Smooth muscle cell (in vitro differentiated cells): ENCODE data around the gene LRRC61. TPM values are rescaled to one million over a fixed set of nuclear protein-coding genes. Genes with fewer than 3 reads are reported as not detected.
"Not testable (repeated sequence)": the region's sequence is repeated elsewhere in the genome, so short reads cannot be mapped to it uniquely, and the experiment has no call there.

ENCODE experiments used
- DNase-seq: peaks from one replicate; lab custom pipeline; 2025; ENCODE audit not compliant: unreplicated experiment; lab: John Stamatoyannopoulos, UW
- H2AFZ ChIP-seq: fragments of 200-600 bp; sonication (generic); 2 replicates; pipeline ENCODE4 v1.6.0; 2016; ENCODE audit warnings: antibody characterized with exemption, low read depth, mild to moderate bottlenecking
- H3F3A ChIP-seq: fragments of 200-600 bp; sonication (generic); 2 replicates; pipeline ENCODE4 v1.6.0; 2017; ENCODE audit warnings: antibody characterized with exemption, low read depth
- H3K27ac ChIP-seq: fragments of 200-600 bp; sonication (generic); 2 replicates; pipeline ENCODE4 v1.5.1; 2016; ENCODE audit warnings: low read depth, mild to moderate bottlenecking
- H3K27me3 ChIP-seq: fragments of 200-600 bp; sonication (generic); 2 replicates; pipeline ENCODE4 v1.6.1; 2016; ENCODE audit warnings: low read depth, mild to moderate bottlenecking
- H3K36me3 ChIP-seq: fragments of 200-600 bp; sonication (generic); 2 replicates; pipeline ENCODE4 v1.5.1; 2016; ENCODE audit warnings: low read depth
- H3K4me1 ChIP-seq: fragments of 200-600 bp; sonication (generic); 2 replicates; pipeline ENCODE4 v1.5.1; 2016; ENCODE audit warnings: low read depth
- H3K4me2 ChIP-seq: fragments of 200-600 bp; sonication (generic); 2 replicates; pipeline ENCODE4 v1.6.0; 2016; ENCODE audit warnings: mild to moderate bottlenecking
- H3K4me3 ChIP-seq: fragments of 200-600 bp; sonication (generic); 2 replicates; pipeline ENCODE4 v1.5.1; 2016; ENCODE audit warnings: mild to moderate bottlenecking
- H3K79me2 ChIP-seq: fragments of 200-600 bp; sonication (generic); 2 replicates; pipeline ENCODE4 v1.6.0; 2016; ENCODE audit warnings: low read depth, mild to moderate bottlenecking
- H3K9ac ChIP-seq: fragments of 200-600 bp; sonication (generic); 2 replicates; pipeline ENCODE4 v1.6.0; 2016; ENCODE audit warnings: low read depth
- H3K9me3 ChIP-seq: fragments of 200-600 bp; sonication (generic); replicated peaks from 2 replicates; pipeline ENCODE4 v1.5.1; 2016; ENCODE audit warnings: low read depth
- H4K20me1 ChIP-seq: fragments of 200-600 bp; sonication (generic); 2 replicates; pipeline ENCODE4 v1.6.0; 2016; ENCODE audit warnings: low read depth
- CTCF ChIP-seq: fragments of 200-600 bp; sonication (generic); IDR thresholded peaks from 2 replicates; pipeline ENCODE4 v1.5.1; 2017; ENCODE audit warnings: borderline replicate concordance, mild to moderate bottlenecking, antibody characterized with exemption; ENCODE audit not compliant: insufficient read depth, poor library complexity, severe bottlenecking
- WGBS: methylation state at CpG from one replicate; pipeline ENCODE4 v1.1.7; 2016; ENCODE audit warnings: low lambda C conversion rate; 5-methylcytosine and 5-hydroxymethylcytosine counted together
- polyA plus RNA-seq: library from polyadenylated mRNA; unstranded; fragments of >200 nt; fragmentation: Nextera tagmentation; extraction: Ambion mirVana; gene quantifications from 2 replicates; pipeline ENCODE4 v1.2.1, GENCODE V29; 2016
- total RNA-seq: library from RNA; depleted of rRNA; stranded (reverse); fragments of >200 nt; gene quantifications from 2 replicates; pipeline ENCODE4 v1.2.3, GENCODE V29; 2014

Gene LRRC61
- total and polyA plus RNA-seq, 2 experiments from 2014 or later: 6.9 to 14.7 TPM

- DNase-seq: no peak
- H2AFZ ChIP-seq: no peak overlapping the region
- WGBS: 71% methylated on average over 9 of the region's 9 CpGs
- no peak overlapping the region for H3K4me3 ChIP-seq
- H3K79me2 ChIP-seq: no peaks in the 10 kb centered on the region
- H3K27me3 ChIP-seq: no peaks in the 10 kb centered on the region
- no peak overlapping the region for H3K27ac ChIP-seq
- H4K20me1 ChIP-seq: no peaks in the 10 kb centered on the region
- H3K9me3 ChIP-seq: no peaks in the 10 kb centered on the region
- no peak overlapping the region for H3K9ac ChIP-seq
- no peaks in the 10 kb centered on the region for H3F3A ChIP-seq
- H3K4me2 ChIP-seq: no peak overlapping the region
- H3K4me1 ChIP-seq: peaks cover 3% of the 10 kb centered on the region
- no peak for TF ChIP-seq CTCF
- H3K36me3 ChIP-seq: no peaks in the 10 kb centered on the region
Measured at GRCh38 chr7:150307904-150308303, 15.3 kb upstream of the LRRC61 start.

GRCh38 chr7:150308575-150308974, 14.6 kb upstream of the LRRC61 start:
- DNase-seq: no peak
- H3F3A ChIP-seq: no peaks in the 10 kb centered on the region
- H2AFZ ChIP-seq: no peak overlapping the region
- no peak overlapping the region for H3K4me2 ChIP-seq
- H3K4me3 ChIP-seq: no peak overlapping the region
- H3K9ac ChIP-seq: no peak overlapping the region
- no peaks in the 10 kb centered on the region for H4K20me1 ChIP-seq
- no peak overlapping the region for H3K27ac ChIP-seq
- no peaks in the 10 kb centered on the region for H3K9me3 ChIP-seq
- H3K36me3 ChIP-seq: no peaks in the 10 kb centered on the region
- TF ChIP-seq CTCF: no peak
- peaks cover 6% of the 10 kb centered on the region for H3K4me1 ChIP-seq
- H3K27me3 ChIP-seq: no peaks in the 10 kb centered on the region
- no peaks in the 10 kb centered on the region for H3K79me2 ChIP-seq

GRCh38 chr7:150311146-150311545, 12.0 kb upstream of the LRRC61 start:
- H3K4me2 ChIP-seq: no peak overlapping the region
- no peak overlapping the region for H2AFZ ChIP-seq
- H3K36me3 ChIP-seq: no peaks in the 10 kb centered on the region
- no peaks in the 10 kb centered on the region for H3K79me2 ChIP-seq
- no peaks in the 10 kb centered on the region for H3F3A ChIP-seq
- H3K27me3 ChIP-seq: no peaks in the 10 kb centered on the region
- H3K4me3 ChIP-seq: no peak overlapping the region
- no peak for TF ChIP-seq CTCF
- H3K4me1 ChIP-seq: peaks cover 6% of the 10 kb centered on the region
- H3K9ac ChIP-seq: no peak overlapping the region
- no peak overlapping the region for H3K27ac ChIP-seq
- 91% methylated on average over 4 of the region's 4 CpGs for WGBS
- H3K9me3 ChIP-seq: no peaks in the 10 kb centered on the region
- H4K20me1 ChIP-seq: no peaks in the 10 kb centered on the region
- DNase-seq: no peak

GRCh38 chr7:150311711-150312110, 11.4 kb upstream of the LRRC61 start:
- no peaks in the 10 kb centered on the region for H3F3A ChIP-seq
- no peak overlapping the region for H2AFZ ChIP-seq
- no peaks in the 10 kb centered on the region for H4K20me1 ChIP-seq
- no peak overlapping the region for H3K4me3 ChIP-seq
- no peaks in the 10 kb centered on the region for H3K79me2 ChIP-seq
- no peak overlapping the region for H3K27ac ChIP-seq
- H3K9me3 ChIP-seq: no peaks in the 10 kb centered on the region
- no peak overlapping the region for H3K9ac ChIP-seq
- peaks cover 6% of the 10 kb centered on the region for H3K4me1 ChIP-seq
- no peaks in the 10 kb centered on the region for H3K36me3 ChIP-seq
- TF ChIP-seq CTCF: no peak
- DNase-seq: no peak
- WGBS: 66% methylated on average over 5 of the region's 5 CpGs
- H3K27me3 ChIP-seq: no peaks in the 10 kb centered on the region
- H3K4me2 ChIP-seq: no peak overlapping the region

GRCh38 chr7:150312649-150313366, 10.3 kb upstream of the LRRC61 start:
- not testable (repeated sequence) for H4K20me1 ChIP-seq, H3K36me3 ChIP-seq, H3F3A ChIP-seq, H3K9me3 ChIP-seq, H3K27ac ChIP-seq, H3K27me3 ChIP-seq, H2AFZ ChIP-seq, H3K9ac ChIP-seq, H3K4me3 ChIP-seq, DNase-seq, H3K4me2 ChIP-seq, H3K79me2 ChIP-seq, H3K4me1 ChIP-seq
- WGBS: 66% methylated on average over 7 of the region's 7 CpGs
